ENCODE data around the gene IFRD2. TPM values are rescaled to one million over a fixed set of nuclear protein-coding genes. Genes with fewer than 3 reads are reported as not detected.

Gene IFRD2
- total and polyA plus RNA-seq, 2 of the 8 experiments (the other 6 are each of a cell fraction or from before 2014, with no cell fraction given) = 76.7 to 88.8 TPM

DNA sequence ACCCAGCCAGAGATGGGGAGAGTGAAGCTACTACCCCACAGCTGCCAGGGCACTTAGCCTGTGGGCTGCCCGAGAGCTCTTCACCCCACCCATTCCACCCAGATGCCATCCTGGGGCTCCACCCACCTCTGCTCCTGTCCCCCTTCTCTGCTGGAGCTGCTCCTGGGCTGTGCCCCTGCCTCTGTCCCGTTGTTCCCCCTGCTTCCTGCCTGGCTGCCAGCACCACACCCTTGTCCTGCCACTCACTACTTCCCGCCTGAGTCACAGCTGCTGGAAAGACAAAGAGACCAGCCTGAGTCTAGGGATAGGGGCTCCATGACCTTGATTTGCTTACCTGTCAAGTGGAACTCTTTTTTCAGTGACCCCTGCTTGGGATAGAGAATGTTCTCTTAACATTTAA lies 43.8 kb downstream of the IFRD2 start (continued):
- TF ChIP-seq USF2 (IDR thresholded peaks at IDR 0.05; ENCODE audit: low read length) = no peak
- TF ChIP-seq TEAD4 (IDR thresholded peaks at IDR 0.05; ENCODE audit: low read depth, low read length) = no peak
- no peak for TF ChIP-seq RNF2 (IDR thresholded peaks at IDR 0.05; ENCODE audit: borderline replicate concordance, low read depth, low read length, missing control alignments, poor library complexity, severe bottlenecking)
- no peak for TF ChIP-seq NRF1 (IDR thresholded peaks at IDR 0.05; ENCODE audit: low read depth, low read length)
- TF ChIP-seq, protein P1, sequence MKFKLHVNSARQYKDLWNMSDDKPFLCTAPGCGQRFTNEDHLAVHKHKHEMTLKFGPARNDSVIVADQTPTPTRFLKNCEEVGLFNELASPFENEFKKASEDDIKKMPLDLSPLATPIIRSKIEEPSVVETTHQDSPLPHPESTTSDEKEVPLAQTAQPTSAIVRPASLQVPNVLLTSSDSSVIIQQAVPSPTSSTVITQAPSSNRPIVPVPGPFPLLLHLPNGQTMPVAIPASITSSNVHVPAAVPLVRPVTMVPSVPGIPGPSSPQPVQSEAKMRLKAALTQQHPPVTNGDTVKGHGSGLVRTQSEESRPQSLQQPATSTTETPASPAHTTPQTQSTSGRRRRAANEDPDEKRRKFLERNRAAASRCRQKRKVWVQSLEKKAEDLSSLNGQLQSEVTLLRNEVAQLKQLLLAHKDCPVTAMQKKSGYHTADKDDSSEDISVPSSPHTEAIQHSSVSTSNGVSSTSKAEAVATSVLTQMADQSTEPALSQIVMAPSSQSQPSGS (IDR thresholded peaks at IDR 0.05; ENCODE audit: low read length) = no peak
- TF ChIP-seq HDAC2 (IDR thresholded peaks at IDR 0.05; ENCODE audit: borderline replicate concordance in 1 of 2, low read depth in 2 of 2, low read length in 2 of 2) = no peak
- TF ChIP-seq TAF1 (IDR thresholded peaks at IDR 0.05; ENCODE audit: low read depth, low read length) = no peak

Measured in H1 (cell line).